GM08714 (cell line): ENCODE data around the gene TCP11L2.
"Not testable (repeated sequence)": the region's sequence is repeated elsewhere in the genome, so short reads cannot be mapped to it uniquely, and the experiment has no call there.

ENCODE experiments used
- H3K4me3 ChIP-seq: fragments of 200-500 bp; sonication (Bioruptor generic); 2 replicates; pipeline ENCODE4 v1.5.1; 2014; ENCODE audit warnings: mild to moderate bottlenecking, low read length, inconsistent platforms
- ZNF274 ChIP-seq: IDR thresholded peaks from 2 replicates; pipeline ENCODE4 v1.6.1; 2012; ENCODE audit warnings: mild to moderate bottlenecking, low read depth, low read length

The TCP11L2 gene

GRCh38 chr12:106360400-106360994, 58.0 kb downstream of the TCP11L2 start:
- no peak overlapping the region for H3K4me3 ChIP-seq
- TF ChIP-seq ZNF274 = no peak

GRCh38 chr12:106362971-106363370, 60.4 kb downstream of the TCP11L2 start:
- no peak for TF ChIP-seq ZNF274
- no peak overlapping the region for H3K4me3 ChIP-seq

DNA sequence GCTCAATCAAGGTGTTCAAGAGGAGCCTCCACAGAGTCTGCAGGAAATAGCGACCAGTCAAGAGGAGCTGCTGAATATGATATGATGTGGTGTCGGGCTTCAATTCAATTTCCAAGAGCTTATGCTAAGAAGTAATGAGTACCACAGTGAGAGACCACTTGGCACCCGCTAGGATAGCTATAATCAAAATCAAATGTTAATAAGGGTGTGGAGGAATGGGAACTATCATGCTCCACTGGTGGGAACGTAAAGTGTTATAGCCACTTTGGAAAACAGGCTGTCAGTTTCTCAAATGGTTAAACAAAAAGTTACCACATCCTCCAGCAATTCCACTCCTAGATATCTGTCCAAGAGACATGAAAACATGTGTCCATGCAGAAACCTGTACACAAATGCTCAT, 61.7 kb downstream of the TCP11L2 start:
- H3K4me3 ChIP-seq = no peak overlapping the region
- no peak for TF ChIP-seq ZNF274

GRCh38 chr12:106369624-106370346, 67.3 kb downstream of the TCP11L2 start:
- H3K4me3 ChIP-seq = no peak overlapping the region
- no peak for TF ChIP-seq ZNF274

- TF ChIP-seq ZNF274 = no peak
- H3K4me3 ChIP-seq = no peak overlapping the region
Observed at GRCh38 chr12:106378788-106379187, 76.3 kb downstream of the TCP11L2 start.

- no peak for TF ChIP-seq ZNF274
- no peak overlapping the region for H3K4me3 ChIP-seq
Observed at GRCh38 chr12:106380954-106381353, 78.4 kb downstream of the TCP11L2 start.

- not testable (repeated sequence) for H3K4me3 ChIP-seq
Observed at GRCh38 chr12:106381866-106382265, 79.3 kb downstream of the TCP11L2 start.

- H3K4me3 ChIP-seq = no peak overlapping the region
- no peak for TF ChIP-seq ZNF274
Observed at GRCh38 chr12:106386813-106387535, 84.4 kb downstream of the TCP11L2 start.

GRCh38 chr12:106387848-106388377, 85.4 kb downstream of the TCP11L2 start:
- H3K4me3 ChIP-seq = no peak overlapping the region
- no peak for TF ChIP-seq ZNF274

DNA sequence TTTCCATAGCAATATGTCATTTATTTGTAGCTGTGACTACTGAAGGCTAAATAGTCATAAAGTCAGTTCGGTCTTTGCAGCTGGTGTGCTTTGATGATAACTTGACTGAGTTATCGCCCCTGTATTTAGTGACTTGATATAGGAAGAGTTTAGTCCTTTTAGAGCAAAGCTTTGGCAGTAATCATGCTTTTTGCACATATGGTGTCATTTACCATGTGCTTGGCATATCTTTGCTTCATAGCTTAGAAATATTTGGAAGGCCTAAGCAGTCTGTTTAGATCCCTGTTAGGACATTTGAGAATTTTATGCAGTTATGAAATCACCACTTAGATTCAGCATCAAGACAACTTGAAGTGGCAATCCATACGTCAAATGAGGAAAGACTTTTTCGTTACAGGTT, 86.6 kb downstream of the TCP11L2 start:
- TF ChIP-seq ZNF274 = no peak
- H3K4me3 ChIP-seq = no peak overlapping the region

- H3K4me3 ChIP-seq = no peak overlapping the region
- no peak for TF ChIP-seq ZNF274
Observed at GRCh38 chr12:106392759-106393158, 90.2 kb downstream of the TCP11L2 start.
